ENCODE results near the gene THRAP3. TPM values are rescaled to one million over a fixed set of nuclear protein-coding genes. Genes with fewer than 3 reads are reported as not detected.
A peak's percentile ranks its signal among the peaks of the same experiment; 100 is the strongest.

THRAP3 gene
- total RNA-seq, 2 donors from 2014 or later, result 81.0 to 103 TPM

DNA sequence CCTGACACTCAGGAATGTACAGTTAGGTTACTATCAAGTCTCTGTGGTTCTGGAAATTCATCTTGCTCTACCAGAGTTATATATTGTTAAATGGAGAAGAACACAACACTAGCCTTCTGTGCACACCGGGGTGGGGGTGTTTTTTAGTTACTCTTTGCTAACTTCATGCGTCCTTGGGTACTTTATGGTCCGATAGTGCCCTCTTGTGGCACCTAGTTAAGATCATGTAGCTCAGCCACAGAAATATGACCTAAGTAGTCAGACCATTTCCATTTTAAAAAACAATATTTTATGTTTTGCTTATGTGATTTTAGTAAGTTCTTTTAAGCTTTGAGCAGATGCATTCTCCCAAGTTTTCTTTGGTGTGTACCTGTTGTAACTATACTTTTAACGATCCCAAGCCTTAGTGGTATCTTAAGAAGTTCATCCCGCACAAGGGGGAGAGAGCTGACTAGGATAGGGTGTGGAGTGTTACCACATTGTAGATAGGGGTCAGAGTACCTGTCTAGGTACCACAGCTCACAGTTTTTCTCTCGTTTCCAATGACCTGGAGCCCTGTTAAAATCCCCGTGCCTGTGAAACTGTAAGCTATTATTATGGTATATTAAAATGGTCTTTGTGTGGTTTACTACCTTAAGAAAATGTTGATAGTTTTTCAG is 61.3 kb downstream of the THRAP3 start:
- Histone ChIP-seq H3K4me3 (no peak overlapping the region), H3K9me3 (no peaks in the 10 kb centered on the region), H3K9ac (ENCODE audit: low read depth in 2 of 2, low read length in 2 of 2) (no peak overlapping the region), H3K36me3 (peaks cover 6% of the 10 kb centered on the region), H3K27me3 (no peaks in the 10 kb centered on the region), H3K27ac (no peak overlapping the region), H3K4me1 (no peaks in the 10 kb centered on the region)
- peak; percentile 72 for DNase-seq
- intact Hi-C loops (cut with DNase I), result loop anchor here (5.0 to 10.0 kb wide), 3 partner anchors 101 to 193 kb away; partner anchors contain the start of gene MAP7D1
- TF ChIP-seq, protein P1, sequence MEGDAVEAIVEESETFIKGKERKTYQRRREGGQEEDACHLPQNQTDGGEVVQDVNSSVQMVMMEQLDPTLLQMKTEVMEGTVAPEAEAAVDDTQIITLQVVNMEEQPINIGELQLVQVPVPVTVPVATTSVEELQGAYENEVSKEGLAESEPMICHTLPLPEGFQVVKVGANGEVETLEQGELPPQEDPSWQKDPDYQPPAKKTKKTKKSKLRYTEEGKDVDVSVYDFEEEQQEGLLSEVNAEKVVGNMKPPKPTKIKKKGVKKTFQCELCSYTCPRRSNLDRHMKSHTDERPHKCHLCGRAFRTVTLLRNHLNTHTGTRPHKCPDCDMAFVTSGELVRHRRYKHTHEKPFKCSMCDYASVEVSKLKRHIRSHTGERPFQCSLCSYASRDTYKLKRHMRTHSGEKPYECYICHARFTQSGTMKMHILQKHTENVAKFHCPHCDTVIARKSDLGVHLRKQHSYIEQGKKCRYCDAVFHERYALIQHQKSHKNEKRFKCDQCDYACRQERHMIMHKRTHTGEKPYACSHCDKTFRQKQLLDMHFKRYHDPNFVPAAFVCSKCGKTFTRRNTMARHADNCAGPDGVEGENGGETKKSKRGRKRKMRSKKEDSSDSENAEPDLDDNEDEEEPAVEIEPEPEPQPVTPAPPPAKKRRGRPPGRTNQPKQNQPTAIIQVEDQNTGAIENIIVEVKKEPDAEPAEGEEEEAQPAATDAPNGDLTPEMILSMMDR (IDR thresholded peaks at IDR 0.05), result peak; percentile 65

DNA sequence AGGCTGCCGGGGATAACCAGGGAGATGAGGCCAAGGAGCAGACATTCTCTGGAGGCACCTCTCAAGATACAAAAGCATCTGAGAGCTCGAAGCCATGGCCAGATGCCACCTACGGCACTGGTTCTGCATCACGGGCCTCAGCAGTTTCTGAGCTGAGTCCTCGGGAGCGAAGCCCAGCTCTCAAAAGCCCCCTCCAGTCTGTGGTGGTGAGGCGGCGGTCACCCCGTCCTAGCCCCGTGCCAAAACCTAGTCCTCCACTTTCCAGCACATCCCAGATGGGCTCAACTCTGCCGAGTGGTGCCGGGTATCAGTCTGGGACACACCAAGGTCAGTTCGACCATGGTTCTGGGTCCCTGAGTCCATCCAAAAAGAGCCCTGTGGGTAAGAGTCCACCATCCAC is 62.6 kb downstream of the THRAP3 start:
- Histone ChIP-seq H3K9me3 (no peaks in the 10 kb centered on the region), H3K36me3 (peaks cover 6% of the 10 kb centered on the region), H3K27me3 (no peaks in the 10 kb centered on the region), H3K9ac (ENCODE audit: low read depth in 2 of 2, low read length in 2 of 2) (no peak overlapping the region), H3K4me1 (no peaks in the 10 kb centered on the region), H3K27ac (no peak overlapping the region), H3K4me3 (no peak overlapping the region)
- TF ChIP-seq, protein P1 (IDR thresholded peaks at IDR 0.05), result no peak
- intact Hi-C loops (cut with DNase I), result loop anchor here (5.0 to 10.0 kb wide), 3 partner anchors 102 to 195 kb away; partner anchors contain the start of gene MAP7D1
- no peak for DNase-seq

DNA sequence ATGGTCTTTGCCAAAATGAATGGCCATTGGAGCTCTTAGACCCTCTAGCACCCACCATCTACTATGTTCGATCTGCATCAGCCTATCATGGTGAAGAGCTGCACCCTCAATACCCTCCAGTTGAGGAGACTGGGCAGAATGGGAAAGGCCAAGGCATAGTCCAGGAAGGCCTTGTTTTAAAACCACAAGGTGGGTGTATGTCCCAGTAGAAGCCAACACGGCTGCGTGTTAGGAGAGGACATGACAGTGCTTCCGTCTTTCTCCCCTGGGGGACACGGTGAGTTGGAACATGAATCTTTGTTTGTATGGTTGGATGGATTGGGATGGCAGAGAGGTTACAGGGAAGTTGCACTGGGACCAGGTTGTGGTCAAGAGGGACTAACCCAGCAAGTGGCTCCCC is 63.4 kb downstream of the THRAP3 start:
- DNase-seq, result no peak
- Histone ChIP-seq H3K9ac (ENCODE audit: low read depth in 2 of 2, low read length in 2 of 2) (no peak overlapping the region), H3K9me3 (no peaks in the 10 kb centered on the region), H3K27me3 (no peaks in the 10 kb centered on the region), H3K4me3 (no peak overlapping the region), H3K27ac (no peak overlapping the region), H3K4me1 (no peaks in the 10 kb centered on the region), H3K36me3 (peaks cover 6% of the 10 kb centered on the region)
- intact Hi-C loops (cut with DNase I), result loop anchor here (5.0 to 10.0 kb wide), 3 partner anchors 103 to 195 kb away; partner anchors contain the start of gene MAP7D1
- TF ChIP-seq, protein P1 (IDR thresholded peaks at IDR 0.05), result no peak

DNA sequence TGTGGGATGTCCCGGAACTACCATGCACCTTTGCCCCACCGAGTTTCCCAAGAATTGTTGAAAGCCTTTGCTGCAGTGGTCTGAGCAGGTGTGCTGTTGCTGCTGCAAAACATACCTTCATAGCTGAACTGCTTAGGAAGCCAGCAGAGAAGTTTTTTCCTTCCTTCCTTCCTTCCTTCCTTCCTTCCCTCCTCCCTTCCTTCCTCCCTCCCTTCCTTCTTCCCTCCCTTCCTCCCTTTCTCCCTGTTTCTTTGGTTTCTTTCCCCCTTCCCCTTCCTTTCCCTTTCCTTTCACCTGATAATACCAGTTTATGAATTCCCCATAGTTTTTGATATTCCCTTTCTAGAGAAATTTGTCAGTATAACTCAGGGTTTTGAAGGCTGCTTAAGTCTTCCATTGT is 71.1 kb downstream of the THRAP3 start:
- Histone ChIP-seq H3K4me1 (no peaks in the 10 kb centered on the region), H3K4me3 (no peak overlapping the region), H3K36me3 (no peaks in the 10 kb centered on the region), H3K27me3 (no peaks in the 10 kb centered on the region), H3K9me3 (no peaks in the 10 kb centered on the region), H3K9ac (ENCODE audit: low read depth in 2 of 2, low read length in 2 of 2) (no peak overlapping the region), H3K27ac (no peak overlapping the region)
- TF ChIP-seq, protein P1 (IDR thresholded peaks at IDR 0.05), result no peak
- intact Hi-C loops (cut with DNase I), result no loop called here
- no peak for DNase-seq

DNA sequence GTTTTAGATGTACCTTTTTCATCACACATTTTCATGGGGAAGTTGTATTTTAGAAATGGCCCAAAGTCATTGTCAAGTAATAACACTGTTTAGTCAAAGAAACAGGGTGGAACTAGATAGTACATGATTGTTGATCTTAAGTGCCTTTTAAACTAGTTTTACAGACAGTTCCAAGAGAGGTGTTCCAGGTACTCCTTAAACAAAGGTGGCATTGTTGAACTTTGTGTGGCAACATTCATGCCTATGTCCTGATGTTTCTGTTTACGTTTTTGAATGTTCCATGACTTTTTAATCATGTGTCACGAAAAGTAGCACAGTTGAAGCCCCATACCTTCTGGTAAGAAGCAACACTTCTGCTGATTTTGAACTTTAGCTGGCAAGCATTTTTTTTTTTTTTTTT is 72.8 kb downstream of the THRAP3 start:
- Histone ChIP-seq H3K4me1 (no peaks in the 10 kb centered on the region), H3K9ac (ENCODE audit: low read depth in 2 of 2, low read length in 2 of 2) (peak overlapping the region in 1 of 2 donors; percentile 14), H3K27ac (peak overlapping the region; percentile 66), H3K4me3 (no peak overlapping the region), H3K36me3 (peaks cover 11% of the 10 kb centered on the region), H3K9me3 (no peaks in the 10 kb centered on the region), H3K27me3 (no peaks in the 10 kb centered on the region)
- TF ChIP-seq, protein P1 (IDR thresholded peaks at IDR 0.05), result no peak
- intact Hi-C loops (cut with DNase I), result no loop called here
- DNase-seq, result no peak
